Activated CD8-positive, alpha-beta memory T cell treated with anti-CD3 and anti-CD28 coated beads, Interleukin-2, amount 50 U/mL, for 48 hours (primary cell): ENCODE data around the gene RIMS4.
"Not testable (repeated sequence)": the region's sequence is repeated elsewhere in the genome, so short reads cannot be mapped to it uniquely, and the experiment has no call there.

Source experiments
- DNase-seq: peaks from one replicate; pipeline ENCODE4 v3.0.0-alpha.2; 2020

Gene RIMS4

GRCh38 chr20:44829688-44830087 is 19.3 kb upstream of the RIMS4 start:
- no peak for DNase-seq

GRCh38 chr20:44828640-44829039 is 18.3 kb upstream of the RIMS4 start:
- no peak for DNase-seq

GRCh38 chr20:44827401-44827800 is 17.1 kb upstream of the RIMS4 start:
- no peak for DNase-seq

- not testable (repeated sequence) for DNase-seq
These were observed 11.2 kb upstream of the RIMS4 start for GRCh38 chr20:44821576-44821975.

GRCh38 chr20:44819936-44820335 is 9.6 kb upstream of the RIMS4 start:
- DNase-seq, result peak; percentile 12

GRCh38 chr20:44817143-44817910 is 7.0 kb upstream of the RIMS4 start:
- peak; percentile 25 for DNase-seq

GRCh38 chr20:44814937-44815336 is 4.6 kb upstream of the RIMS4 start:
- peak; percentile 22 for DNase-seq

GRCh38 chr20:44811150-44811685 is 872 bp upstream of the RIMS4 start:
- DNase-seq, result peak; percentile 30

GRCh38 chr20:44810061-44810390 is 320 bp downstream of the RIMS4 start:
- DNase-seq, result no peak

GRCh38 chr20:44809380-44810060 is 826 bp downstream of the RIMS4 start:
- DNase-seq, result no peak

- no peak for DNase-seq
These were observed 2.7 kb downstream of the RIMS4 start for GRCh38 chr20:44807684-44808056.

GRCh38 chr20:44807051-44807683 is 3.2 kb downstream of the RIMS4 start:
- DNase-seq, result no peak

- DNase-seq, result no peak
These were observed 4.2 kb downstream of the RIMS4 start for GRCh38 chr20:44805979-44806620.

GRCh38 chr20:44805335-44805978 is 4.9 kb downstream of the RIMS4 start:
- no peak for DNase-seq

- DNase-seq, result no peak
These were observed 6.9 kb downstream of the RIMS4 start for GRCh38 chr20:44803383-44803941.

- no peak for DNase-seq
These were observed 7.6 kb downstream of the RIMS4 start for GRCh38 chr20:44802702-44803101.

GRCh38 chr20:44800391-44801046 is 9.8 kb downstream of the RIMS4 start:
- DNase-seq, result no peak

- DNase-seq, result no peak
These were observed 10.7 kb downstream of the RIMS4 start for GRCh38 chr20:44799691-44800090.

- DNase-seq, result no peak
These were observed 13.4 kb downstream of the RIMS4 start for GRCh38 chr20:44796758-44797457.

- no peak for DNase-seq
These were observed 14.0 kb downstream of the RIMS4 start for GRCh38 chr20:44796311-44796710.

GRCh38 chr20:44795836-44796235 is 14.5 kb downstream of the RIMS4 start:
- DNase-seq, result no peak
